Measurements from ENCODE around the gene ETFBKMT.

DNA sequence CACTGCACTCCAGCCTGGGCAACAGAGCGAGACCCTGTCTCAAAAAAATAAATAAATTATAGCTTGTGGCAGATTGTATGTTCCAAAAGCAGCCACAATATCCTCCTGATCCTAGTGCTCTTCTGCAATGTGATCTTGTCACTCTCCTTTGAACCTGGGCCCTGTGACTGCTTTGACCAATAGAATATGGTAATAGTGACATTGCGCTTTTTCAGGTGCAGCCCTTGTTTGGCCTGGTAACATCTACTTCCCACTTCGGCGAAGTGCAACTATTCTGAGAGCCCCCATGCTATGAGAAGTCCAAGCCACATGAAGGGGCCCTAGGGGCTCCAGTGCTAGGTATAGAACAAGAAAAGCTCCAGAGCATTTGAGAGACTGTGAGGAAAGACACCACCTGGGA is 37.5 kb upstream of the ETFBKMT start:
- TF ChIP-seq POLR2A (IDR thresholded peaks at IDR 0.05): no peak
- TF ChIP-seq, protein P1, sequence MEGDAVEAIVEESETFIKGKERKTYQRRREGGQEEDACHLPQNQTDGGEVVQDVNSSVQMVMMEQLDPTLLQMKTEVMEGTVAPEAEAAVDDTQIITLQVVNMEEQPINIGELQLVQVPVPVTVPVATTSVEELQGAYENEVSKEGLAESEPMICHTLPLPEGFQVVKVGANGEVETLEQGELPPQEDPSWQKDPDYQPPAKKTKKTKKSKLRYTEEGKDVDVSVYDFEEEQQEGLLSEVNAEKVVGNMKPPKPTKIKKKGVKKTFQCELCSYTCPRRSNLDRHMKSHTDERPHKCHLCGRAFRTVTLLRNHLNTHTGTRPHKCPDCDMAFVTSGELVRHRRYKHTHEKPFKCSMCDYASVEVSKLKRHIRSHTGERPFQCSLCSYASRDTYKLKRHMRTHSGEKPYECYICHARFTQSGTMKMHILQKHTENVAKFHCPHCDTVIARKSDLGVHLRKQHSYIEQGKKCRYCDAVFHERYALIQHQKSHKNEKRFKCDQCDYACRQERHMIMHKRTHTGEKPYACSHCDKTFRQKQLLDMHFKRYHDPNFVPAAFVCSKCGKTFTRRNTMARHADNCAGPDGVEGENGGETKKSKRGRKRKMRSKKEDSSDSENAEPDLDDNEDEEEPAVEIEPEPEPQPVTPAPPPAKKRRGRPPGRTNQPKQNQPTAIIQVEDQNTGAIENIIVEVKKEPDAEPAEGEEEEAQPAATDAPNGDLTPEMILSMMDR (IDR thresholded peaks at IDR 0.05): no peak
